Measurements from ENCODE around the gene TXK.

DNA sequence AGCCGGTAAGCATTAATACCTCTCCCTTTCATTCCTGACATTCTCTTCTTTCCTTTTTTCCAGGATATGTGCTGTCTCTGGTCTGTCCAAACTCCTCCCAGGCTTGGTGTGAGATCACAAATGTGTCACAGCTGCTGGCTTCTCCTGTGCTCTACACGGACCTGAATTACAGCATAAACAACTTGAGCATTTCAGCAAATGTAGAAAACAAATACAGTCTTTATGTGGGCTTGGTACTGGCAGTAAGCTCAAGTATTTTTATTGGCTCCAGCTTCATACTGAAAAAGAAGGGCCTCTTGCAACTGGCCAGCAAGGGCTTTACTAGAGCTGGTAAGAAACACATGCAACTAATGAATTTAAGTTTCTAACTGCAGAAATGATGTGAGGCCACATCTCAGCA, 109.0 kb downstream of the TXK start:
- no peak for TF ChIP-seq POLR2AphosphoS5 (IDR thresholded peaks at IDR 0.05; ENCODE audit: low read depth, low read length)
- TF ChIP-seq, protein P1, sequence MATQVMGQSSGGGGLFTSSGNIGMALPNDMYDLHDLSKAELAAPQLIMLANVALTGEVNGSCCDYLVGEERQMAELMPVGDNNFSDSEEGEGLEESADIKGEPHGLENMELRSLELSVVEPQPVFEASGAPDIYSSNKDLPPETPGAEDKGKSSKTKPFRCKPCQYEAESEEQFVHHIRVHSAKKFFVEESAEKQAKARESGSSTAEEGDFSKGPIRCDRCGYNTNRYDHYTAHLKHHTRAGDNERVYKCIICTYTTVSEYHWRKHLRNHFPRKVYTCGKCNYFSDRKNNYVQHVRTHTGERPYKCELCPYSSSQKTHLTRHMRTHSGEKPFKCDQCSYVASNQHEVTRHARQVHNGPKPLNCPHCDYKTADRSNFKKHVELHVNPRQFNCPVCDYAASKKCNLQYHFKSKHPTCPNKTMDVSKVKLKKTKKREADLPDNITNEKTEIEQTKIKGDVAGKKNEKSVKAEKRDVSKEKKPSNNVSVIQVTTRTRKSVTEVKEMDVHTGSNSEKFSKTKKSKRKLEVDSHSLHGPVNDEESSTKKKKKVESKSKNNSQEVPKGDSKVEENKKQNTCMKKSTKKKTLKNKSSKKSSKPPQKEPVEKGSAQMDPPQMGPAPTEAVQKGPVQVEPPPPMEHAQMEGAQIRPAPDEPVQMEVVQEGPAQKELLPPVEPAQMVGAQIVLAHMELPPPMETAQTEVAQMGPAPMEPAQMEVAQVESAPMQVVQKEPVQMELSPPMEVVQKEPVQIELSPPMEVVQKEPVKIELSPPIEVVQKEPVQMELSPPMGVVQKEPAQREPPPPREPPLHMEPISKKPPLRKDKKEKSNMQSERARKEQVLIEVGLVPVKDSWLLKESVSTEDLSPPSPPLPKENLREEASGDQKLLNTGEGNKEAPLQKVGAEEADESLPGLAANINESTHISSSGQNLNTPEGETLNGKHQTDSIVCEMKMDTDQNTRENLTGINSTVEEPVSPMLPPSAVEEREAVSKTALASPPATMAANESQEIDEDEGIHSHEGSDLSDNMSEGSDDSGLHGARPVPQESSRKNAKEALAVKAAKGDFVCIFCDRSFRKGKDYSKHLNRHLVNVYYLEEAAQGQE (IDR thresholded peaks at IDR 0.05; ENCODE audit: insufficient read depth in 1 of 2, low read depth in 2 of 2, low read length in 2 of 2) = no peak

All from PFSK-1 (cell line).